HG03558 (cell line): ENCODE data around the gene OR6K6.

Experiments used
- ATAC-seq: cut with Tn5 transposase; IDR thresholded peaks from one replicate; pipeline ENCODE4 v1.9.1; 2021; ENCODE audit warnings: moderate number of reproducible peaks; ENCODE audit not compliant: unreplicated experiment; ENCODE audit errors: extremely low read depth

Gene OR6K6

DNA sequence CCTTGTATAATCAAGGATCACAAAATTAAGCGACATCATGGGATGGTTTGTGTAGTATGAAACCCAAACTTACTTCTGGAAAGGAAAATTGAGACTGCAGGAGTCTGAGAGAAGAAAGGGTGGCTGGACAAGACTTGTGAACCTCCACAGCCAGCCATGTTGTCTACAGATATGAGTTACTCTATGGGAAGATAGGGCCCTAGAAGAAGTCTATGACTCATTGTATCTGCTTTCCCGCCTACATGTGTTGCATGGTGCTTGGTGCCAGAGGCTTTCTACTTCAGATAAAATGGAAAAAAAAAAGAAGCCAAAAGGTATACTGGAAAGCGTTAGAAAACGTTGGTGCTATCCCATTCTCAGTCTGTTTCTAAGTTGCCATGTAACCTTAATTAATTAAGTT, 45.2 kb downstream of the OR6K6 start:
- ATAC-seq = no peak

DNA sequence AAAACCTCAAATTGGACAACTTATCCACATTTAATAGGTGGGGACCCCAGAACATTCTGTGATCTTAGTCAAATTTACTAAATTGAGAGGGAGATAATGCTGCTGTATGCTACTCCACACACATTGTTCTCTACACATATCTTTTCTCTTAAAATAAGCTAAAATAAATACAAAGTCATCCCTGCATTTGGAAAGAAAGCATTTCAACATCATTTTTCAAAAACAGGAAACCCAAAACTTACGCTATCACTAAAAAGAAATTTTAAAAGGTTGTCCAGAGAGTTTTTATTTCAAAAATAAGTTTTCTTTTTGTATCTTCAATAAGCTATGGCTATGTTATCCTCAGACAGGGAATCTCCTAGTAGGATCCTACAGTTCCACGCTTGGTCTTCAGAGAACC, 46.0 kb downstream of the OR6K6 start:
- no peak for ATAC-seq

- ATAC-seq = no peak
Measured at GRCh38 chr1:158801396-158801795, 46.9 kb downstream of the OR6K6 start.

DNA sequence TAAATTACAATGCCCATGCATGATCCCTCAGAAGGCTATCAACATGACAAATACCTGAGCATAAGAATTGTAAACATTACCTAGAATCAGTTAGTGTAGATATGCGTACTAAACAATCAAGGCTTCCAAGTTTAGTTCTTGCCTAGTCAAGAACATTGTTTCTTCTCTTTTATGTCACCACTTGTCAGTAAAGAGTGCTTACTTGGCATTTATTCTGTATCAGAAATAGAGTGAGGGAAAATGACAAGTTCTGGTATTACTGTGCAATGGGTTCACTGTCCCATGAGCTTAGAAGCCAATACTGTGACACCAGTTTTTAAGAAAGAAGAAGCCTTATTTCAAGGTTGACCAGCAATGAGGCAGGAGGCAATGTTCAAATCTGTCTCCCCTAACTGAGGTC, 49.2 kb downstream of the OR6K6 start:
- ATAC-seq = no peak
